HG03045 (cell line): Measurements from ENCODE around the gene HDAC9.

Experiments used
- ATAC-seq: cut with Tn5 transposase; IDR thresholded peaks from one replicate; pipeline ENCODE4 v1.9.1; 2021; ENCODE audit warnings: mild to moderate bottlenecking, moderate library complexity; ENCODE audit not compliant: unreplicated experiment

HDAC9 gene

DNA sequence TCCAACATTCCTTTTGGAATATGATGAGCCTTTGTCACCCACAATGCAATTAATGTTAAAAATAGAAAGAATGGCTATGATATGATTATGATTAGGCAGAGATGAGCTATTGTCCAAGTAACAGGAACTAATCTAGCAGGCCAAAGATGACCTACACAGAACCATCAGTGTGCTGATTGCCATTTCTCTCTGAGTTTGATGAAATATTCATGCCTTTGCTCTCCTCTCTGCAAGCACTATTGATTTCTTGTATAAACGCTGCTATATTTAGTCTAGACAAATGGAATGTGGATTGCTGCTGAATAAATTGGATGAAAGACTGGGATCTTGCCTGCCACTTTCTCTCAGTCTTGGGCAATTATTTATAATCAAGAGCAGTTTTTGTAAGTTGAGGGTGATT, 85.4 kb downstream of the HDAC9 start:
- ATAC-seq, result no peak

GRCh38 chr7:18583305-18583704, 87.8 kb downstream of the HDAC9 start:
- no peak for ATAC-seq

- no peak for ATAC-seq
Observed at GRCh38 chr7:18590241-18590640, 94.7 kb downstream of the HDAC9 start.

GRCh38 chr7:18590744-18591340, 95.3 kb downstream of the HDAC9 start:
- ATAC-seq, result no peak

GRCh38 chr7:18593602-18594279, 98.2 kb downstream of the HDAC9 start:
- no peak for ATAC-seq

DNA sequence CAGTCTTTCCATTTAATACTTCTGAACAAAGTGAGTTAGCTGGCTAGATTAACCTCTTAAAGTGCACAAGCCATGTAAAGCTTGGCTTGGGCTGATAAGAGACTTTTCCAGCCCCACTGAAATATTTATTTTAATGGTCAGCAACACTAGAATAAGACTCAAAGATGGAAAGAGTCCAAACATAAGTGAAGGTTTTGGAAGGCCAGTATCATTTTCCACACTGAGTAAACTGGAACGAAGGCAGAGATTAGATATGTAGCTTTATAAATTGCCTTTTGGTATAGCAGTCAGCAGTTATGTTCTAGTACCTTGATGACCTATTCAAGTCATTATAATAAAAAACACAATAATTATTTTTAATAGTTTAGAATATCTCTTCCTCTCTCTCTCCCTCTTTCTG, 102.2 kb downstream of the HDAC9 start:
- no peak for ATAC-seq

GRCh38 chr7:18607025-18607424, 111.5 kb downstream of the HDAC9 start:
- ATAC-seq, result no peak

DNA sequence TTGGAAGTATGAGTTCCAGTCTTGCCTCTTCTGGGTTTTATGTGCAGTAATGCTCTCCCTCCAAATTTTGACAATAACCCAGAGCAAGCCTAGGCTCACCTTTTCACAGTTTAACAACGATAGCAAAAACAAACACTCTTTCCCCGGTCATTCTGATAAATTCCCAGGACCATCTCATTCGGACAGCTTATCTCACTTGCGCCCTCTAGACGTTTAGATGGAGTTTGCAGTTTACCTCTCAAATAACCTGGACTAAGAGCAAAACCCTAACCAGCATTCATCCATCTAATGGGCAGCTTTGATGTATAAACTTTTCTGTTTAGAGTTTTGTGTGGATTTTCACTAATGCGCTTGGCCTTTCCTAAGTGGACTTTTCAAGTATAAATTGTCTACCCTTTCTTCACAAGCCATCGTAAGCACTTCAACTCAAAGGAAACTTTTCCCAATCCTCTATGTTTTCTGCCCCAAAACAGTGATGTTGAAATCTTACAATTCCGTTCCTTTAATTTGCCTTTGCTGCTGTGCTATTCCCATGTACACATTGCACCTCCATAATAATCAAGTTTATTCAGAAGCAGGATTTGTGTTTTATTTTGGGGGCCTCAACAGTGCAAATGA, 114.9 kb downstream of the HDAC9 start:
- ATAC-seq, result no peak

DNA sequence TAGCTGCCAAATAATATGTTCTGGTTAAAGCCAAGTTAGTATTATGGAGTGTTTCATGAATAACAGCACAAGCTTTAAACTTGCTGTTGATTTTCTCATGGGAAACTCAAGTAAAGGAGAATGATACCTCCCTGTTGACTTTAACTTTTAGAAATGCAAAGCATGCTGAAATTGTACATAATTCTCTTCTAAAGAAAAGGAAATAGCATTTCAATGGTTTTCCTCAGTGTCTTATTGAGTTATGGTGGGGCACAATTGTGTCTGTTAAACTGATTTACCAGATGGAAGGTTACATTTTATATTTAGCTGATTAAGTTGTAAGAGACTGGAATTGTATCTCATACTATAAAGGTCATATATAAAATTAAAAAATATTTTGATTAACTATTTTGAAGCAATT, 119.3 kb downstream of the HDAC9 start:
- no peak for ATAC-seq

- ATAC-seq, result no peak
Observed at GRCh38 chr7:18619311-18619710, 123.8 kb downstream of the HDAC9 start.

DNA sequence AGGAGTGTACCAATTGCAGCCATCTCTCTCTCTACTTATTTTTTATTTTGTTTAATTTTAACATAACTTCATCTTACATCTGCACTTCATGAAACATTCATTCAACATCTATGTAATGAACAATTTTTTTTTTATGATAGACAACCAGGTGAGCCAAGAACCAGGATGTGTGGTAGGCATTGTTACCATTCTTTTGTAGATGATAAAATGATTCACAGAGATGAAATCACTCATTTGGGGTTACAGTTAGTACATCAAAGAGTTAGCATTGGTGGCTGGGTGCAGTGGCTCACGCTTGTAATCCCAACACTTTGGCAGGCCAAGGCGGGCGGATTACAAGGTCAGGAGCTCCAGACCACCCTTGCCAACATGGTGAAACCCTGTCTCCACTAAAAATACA, 127.8 kb downstream of the HDAC9 start:
- ATAC-seq, result no peak

- no peak for ATAC-seq
Observed at GRCh38 chr7:18624459-18624858, 128.9 kb downstream of the HDAC9 start.

DNA sequence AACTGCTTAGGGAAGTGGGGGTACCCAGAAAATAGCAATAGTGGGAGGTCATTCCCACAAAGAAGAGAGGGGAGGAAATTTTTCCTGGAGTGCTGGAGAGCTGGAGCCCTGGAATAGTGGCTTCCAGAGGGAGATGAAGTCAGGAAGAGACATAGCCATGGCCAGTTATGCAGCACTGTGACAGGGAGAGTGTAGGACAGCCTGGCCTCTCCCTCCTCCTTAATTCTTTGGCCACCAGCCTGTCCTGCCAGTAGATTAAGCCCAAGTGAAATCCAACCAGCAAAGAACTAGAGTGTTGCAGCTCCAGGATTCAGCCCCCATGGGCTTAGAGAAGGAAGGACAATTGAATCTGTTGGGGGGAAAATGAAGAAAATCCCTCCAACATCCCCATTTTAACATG, 130.5 kb downstream of the HDAC9 start:
- no peak for ATAC-seq

DNA sequence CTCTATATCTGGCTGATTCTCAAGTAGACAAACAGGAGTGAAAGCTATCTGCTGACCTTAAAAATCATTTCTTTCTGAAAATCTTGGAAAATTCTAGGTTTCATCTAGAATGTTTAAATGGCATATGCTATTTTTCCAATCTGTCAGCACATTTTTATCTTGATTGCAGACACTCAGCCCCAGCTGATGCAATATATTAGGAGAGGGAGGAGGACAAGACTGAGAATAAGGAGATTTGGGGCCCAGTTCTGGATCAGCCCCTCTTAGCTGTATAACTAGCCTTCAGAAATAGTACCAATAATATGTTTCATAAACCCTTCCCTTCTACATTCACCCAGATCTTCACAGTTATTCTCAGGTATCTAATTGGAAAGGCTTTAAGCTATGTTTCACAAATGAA, 131.2 kb downstream of the HDAC9 start:
- ATAC-seq, result no peak

DNA sequence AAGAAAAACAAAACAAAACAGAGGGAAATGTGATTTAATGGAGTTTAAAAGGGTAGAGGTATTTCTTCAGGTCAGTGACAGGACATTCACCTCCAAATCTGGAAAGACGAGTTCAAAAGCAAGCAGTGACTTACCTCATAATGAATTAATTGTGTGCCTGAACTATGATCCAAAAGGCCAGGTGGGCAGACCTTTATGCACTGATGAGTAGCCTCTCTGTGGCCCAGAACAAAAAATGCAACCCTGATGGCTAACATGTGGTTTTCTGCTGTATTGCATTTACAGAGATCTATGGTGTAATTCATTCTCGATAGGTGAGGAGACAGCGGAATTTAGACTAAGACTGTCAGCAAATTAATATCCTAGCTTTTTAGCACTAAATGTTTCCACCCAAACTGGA, 142.0 kb downstream of the HDAC9 start:
- no peak for ATAC-seq

DNA sequence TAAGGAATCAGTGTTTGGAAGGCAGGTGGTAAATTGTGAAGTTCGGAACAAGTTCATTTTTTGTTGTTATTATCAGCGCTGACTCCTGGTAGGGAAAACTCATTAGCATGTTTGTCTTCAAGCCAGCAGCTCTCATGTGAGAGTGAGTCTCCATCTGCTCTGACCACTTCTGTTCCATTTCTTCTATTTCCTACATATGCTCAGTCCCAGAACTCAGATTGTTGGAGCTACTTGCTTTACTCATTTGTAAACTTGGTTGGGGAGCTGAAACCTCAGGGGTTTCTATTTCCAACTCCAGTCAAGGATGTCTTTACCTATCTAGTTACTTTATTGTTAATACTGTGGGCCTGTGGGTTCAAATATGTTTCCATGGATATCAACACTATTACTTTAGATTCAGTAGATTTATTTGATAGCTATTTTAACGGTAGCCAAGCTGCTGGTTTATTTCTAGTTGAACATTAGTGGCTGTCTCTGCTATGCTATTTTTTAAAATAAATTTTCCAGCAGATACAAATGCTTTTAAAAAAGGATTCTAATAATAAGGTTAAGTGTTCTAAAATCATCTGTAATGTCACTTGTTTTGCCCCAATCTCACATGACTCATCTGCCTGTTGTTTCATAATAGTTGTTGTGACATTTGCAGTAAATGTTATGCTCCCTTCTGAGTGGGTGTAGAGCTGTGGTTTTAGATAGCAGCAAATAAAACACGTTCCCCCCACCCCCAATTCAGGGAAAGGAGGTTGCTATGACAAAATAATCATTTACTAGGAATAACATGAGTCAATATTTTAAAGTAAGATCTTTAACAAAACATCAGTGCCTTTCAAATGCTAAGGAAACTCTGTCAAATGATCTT, 143.3 kb downstream of the HDAC9 start:
- ATAC-seq, result no peak

DNA sequence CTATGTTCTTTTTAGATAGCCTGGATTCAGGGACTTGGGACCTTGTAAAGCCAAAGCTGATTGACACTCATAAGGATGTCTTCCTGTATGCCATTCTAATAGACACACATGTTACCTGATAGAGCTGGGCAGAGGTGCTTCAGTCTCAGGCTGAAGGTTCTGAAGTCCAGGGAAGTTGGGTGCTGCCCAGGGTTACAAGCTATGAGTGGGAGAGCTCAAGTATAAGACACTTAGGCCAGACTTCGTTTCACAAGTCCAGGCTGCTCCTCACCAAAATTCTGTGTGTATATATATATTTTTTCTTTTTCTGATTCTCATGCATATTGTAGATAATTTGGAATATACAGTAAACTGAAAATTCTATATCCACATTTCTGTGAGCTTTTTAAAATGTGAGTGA, 144.2 kb downstream of the HDAC9 start:
- no peak for ATAC-seq

- ATAC-seq, result no peak
Observed at GRCh38 chr7:18644981-18645380, 149.4 kb downstream of the HDAC9 start.

DNA sequence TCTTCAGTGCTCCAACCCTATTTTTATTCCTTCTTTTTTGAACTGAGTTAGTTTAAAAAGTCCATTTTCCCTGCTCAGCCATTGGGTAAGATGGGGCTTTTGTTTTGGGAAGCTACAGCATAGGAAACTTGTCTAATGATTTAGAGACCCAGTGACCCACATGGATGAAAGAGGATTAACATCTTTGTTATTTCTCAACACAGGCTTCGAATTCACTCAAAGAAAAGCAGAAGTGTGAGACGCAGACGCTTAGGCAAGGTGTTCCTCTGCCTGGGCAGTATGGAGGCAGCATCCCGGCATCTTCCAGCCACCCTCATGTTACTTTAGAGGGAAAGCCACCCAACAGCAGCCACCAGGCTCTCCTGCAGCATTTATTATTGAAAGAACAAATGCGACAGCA, 152.0 kb downstream of the HDAC9 start:
- no peak for ATAC-seq

GRCh38 chr7:18648849-18649758, 153.6 kb downstream of the HDAC9 start:
- ATAC-seq, result no peak
